KBM-7 (cell line): ENCODE results near the gene CFTR.
A peak's percentile ranks its signal among the peaks of the same experiment; 100 is the strongest.

ENCODE experiments used
- DNase-seq: peaks from one replicate; pipeline ENCODE4 v3.0.0-alpha.2; 2015
- in situ Hi-C: fragments of 300-500 bp; cut with MboI; formaldehyde crosslinking; loops from 2 replicates; pipeline ENCODE4 v1.14.3; 2020; ENCODE audit warnings: low sequenced_read_pairs, low pct_unique_long_range_greater_than_20kb, mixed read lengths

CFTR gene

DNA sequence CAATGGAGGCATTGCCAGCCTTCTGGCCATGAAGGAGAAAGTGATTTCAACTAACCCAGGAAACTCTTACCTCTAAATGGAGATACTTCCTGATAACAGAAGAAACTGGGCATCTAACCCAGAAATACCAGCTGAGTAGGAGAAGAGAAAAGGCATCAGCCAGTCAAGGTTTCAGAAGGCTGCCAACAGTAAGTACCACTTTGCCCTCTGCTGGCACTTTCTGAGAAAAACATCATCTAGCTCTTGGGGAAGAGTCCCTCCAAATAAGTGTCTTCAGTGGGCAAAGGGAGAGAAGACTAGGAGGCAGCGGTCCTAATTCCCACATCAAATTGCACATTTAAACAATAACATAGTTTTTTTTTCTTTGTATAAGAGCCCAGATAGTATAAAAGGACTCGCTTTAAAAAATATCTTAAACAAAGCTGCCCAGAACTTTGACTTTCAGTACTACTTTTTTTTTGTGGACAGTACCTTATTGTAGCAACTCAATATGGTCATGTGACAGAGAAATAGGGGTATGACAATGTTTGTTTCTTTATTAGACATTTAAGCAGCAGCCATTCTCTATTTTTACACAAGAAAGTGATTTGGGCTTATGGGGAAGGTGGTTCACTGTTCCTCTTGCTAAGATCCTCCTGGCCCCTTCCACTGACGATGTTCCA is 236.1 kb downstream of the CFTR start:
- DNase-seq: peak; percentile 63
- in situ Hi-C loops: no loop called here

DNA sequence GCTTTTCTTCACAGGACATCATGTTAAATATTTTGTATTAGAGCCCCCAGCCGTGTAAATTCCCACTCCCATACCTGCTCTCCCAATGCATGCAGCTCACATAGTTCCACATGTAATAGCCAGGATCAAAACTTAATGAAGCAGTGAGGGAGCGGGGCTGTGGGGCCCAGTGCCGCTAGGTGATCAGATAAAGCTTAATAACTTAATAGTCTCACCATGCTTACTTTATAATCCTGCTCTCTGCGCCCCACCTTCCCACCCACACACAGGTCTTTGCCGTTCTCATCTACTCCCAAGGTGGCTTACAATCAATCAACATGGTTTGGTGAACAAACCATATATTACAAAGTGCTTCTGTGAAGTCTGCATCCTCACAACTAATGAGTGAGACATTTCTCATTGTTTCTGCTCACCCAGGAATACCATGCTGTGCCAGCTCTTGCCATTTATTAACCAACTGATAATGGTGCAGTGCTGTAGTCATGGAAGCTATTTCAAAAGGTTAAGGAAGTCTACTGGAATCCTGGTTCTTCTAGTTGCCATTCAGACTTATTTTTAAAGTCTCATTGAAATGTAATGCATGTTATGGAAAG is 237.0 kb downstream of the CFTR start:
- in situ Hi-C loops: no loop called here

GRCh38 chr7:117717357-117717756 is 237.5 kb downstream of the CFTR start:
- no peak for DNase-seq
- in situ Hi-C loops: no loop called here

More for the DNA sequence above, 237.0 kb downstream of the CFTR start:
- DNase-seq: no peak
